Hepatocyte (in vitro differentiated cells): ENCODE measurements around the gene RNU6-9. TPM values are rescaled to one million over a fixed set of nuclear protein-coding genes. Genes with fewer than 3 reads are reported as not detected.
A peak's percentile ranks its signal among the peaks of the same experiment; 100 is the strongest.

Experiments
- DNase-seq: peaks from one replicate; pipeline ENCODE4 v3.0.0-alpha.2; 2016; ENCODE audit warnings: low spot score
- H2AFZ ChIP-seq: fragments of 200-600 bp; sonication (generic); 2 replicates; pipeline ENCODE4 v1.6.0; 2016; ENCODE audit warnings: antibody characterized with exemption, mild to moderate bottlenecking
- H3K27ac ChIP-seq: fragments of 200-600 bp; sonication (generic); 2 replicates; pipeline ENCODE4 v1.5.1; 2016; ENCODE audit warnings: mild to moderate bottlenecking
- H3K27me3 ChIP-seq: fragments of 200-600 bp; sonication (generic); 2 replicates; pipeline ENCODE4 v1.6.1; 2016
- H3K36me3 ChIP-seq: fragments of 200-600 bp; sonication (generic); replicated peaks from 2 replicates; pipeline ENCODE4 v1.5.1; 2016; ENCODE audit warnings: low read depth; ENCODE audit not compliant: insufficient read depth
- H3K4me1 ChIP-seq: fragments of 200-600 bp; sonication (generic); 2 replicates; pipeline ENCODE4 v1.5.1; 2016; ENCODE audit warnings: mild to moderate bottlenecking, moderate library complexity; ENCODE audit not compliant: insufficient read depth
- H3K4me2 ChIP-seq: fragments of 200-600 bp; sonication (generic); 2 replicates; pipeline ENCODE4 v1.6.0; 2016
- H3K4me3 ChIP-seq: fragments of 200-600 bp; sonication (generic); 2 replicates; pipeline ENCODE4 v1.5.1; 2016; ENCODE audit warnings: mild to moderate bottlenecking
- H3K79me2 ChIP-seq: fragments of 200-600 bp; sonication (generic); 2 replicates; pipeline ENCODE4 v1.6.0; 2017; ENCODE audit warnings: mild to moderate bottlenecking
- H3K9me2 ChIP-seq: fragments of 200-600 bp; sonication (generic); replicated peaks from 2 replicates; pipeline ENCODE4 v1.6.0; 2017; ENCODE audit warnings: mild to moderate bottlenecking; ENCODE audit not compliant: insufficient read depth
- H3K9me3 ChIP-seq: fragments of 200-600 bp; sonication (generic); 2 replicates; pipeline ENCODE4 v1.5.1; 2016; ENCODE audit warnings: low read depth, mild to moderate bottlenecking
- H4K20me1 ChIP-seq: fragments of 200-600 bp; sonication (generic); 2 replicates; pipeline ENCODE4 v1.6.0; 2016; ENCODE audit warnings: mild to moderate bottlenecking; ENCODE audit not compliant: insufficient read depth, poor library complexity, severe bottlenecking
- CTCF ChIP-seq: fragments of 200-600 bp; sonication (generic); IDR thresholded peaks from 2 replicates; pipeline ENCODE4 v1.5.1; 2016; ENCODE audit warnings: antibody characterized with exemption, mild to moderate bottlenecking; ENCODE audit not compliant: poor library complexity
- EZH2 ChIP-seq: fragments of 200-600 bp; sonication (generic); IDR thresholded peaks from 2 replicates; pipeline ENCODE4 v1.6.1; 2016; ENCODE audit warnings: antibody characterized with exemption, mild to moderate bottlenecking, borderline replicate concordance
- EZH2phosphoT487 ChIP-seq: fragments of 200-600 bp; sonication (generic); IDR thresholded peaks from one replicate; pipeline ENCODE4 v1.6.1; 2018; ENCODE audit warnings: antibody characterized with exemption, mild to moderate bottlenecking, low read depth, moderate library complexity; ENCODE audit not compliant: unreplicated experiment, severe bottlenecking
- WGBS: methylation state at CpG from one replicate; pipeline ENCODE4 v1.1.6; 2016; ENCODE audit warnings: low lambda C conversion rate; ENCODE audit errors: missing lambda C conversion rate; 5-methylcytosine and 5-hydroxymethylcytosine counted together
- polyA plus RNA-seq: library from polyadenylated mRNA; unstranded; fragments of >200 nt; fragmentation: Nextera tagmentation; extraction: Ambion mirVana; gene quantifications from 2 replicates; pipeline ENCODE4 v1.2.1, GENCODE V29; 2016
- total RNA-seq: library from RNA; depleted of rRNA; stranded (reverse); fragments of >200 nt; gene quantifications from 2 replicates; pipeline ENCODE4 v1.2.3, GENCODE V29; 2014

RNU6-9 gene
- total and polyA plus RNA-seq, 2 experiments from 2014 or later, result not detected

- Histone ChIP-seq H3K4me3 (no peak overlapping the region), H3K36me3 (no peaks in the 10 kb centered on the region), H4K20me1 (peaks cover 20% of the 10 kb centered on the region), H3K27ac (no peak overlapping the region), H3K9me3 (no peaks in the 10 kb centered on the region), H3K27me3 (no peaks in the 10 kb centered on the region), H3K79me2 (peaks cover 75% of the 10 kb centered on the region), H2AFZ (no peak overlapping the region), H3K4me2 (no peak overlapping the region), H3K9me2 (no peaks in the 10 kb centered on the region), H3K4me1 (peaks cover 3% of the 10 kb centered on the region)
- no peak for DNase-seq
- no peak for TF ChIP-seq EZH2phosphoT487
- no peak for TF ChIP-seq CTCF
- no peak for TF ChIP-seq EZH2
- WGBS, result 85% methylated on average over 13 of the region's 14 CpGs
These were observed 14.0 kb downstream of the RNU6-9 start for GRCh38 chr19:907183-907853.

- Histone ChIP-seq H3K36me3 (no peaks in the 10 kb centered on the region), H3K9me3 (no peaks in the 10 kb centered on the region), H3K79me2 (peaks cover 63% of the 10 kb centered on the region), H3K27me3 (no peaks in the 10 kb centered on the region), H4K20me1 (no peaks in the 10 kb centered on the region), H3K4me2 (peak overlapping the region; percentile 80), H3K9me2 (no peaks in the 10 kb centered on the region), H3K27ac (no peak overlapping the region), H3K4me1 (peaks cover 8% of the 10 kb centered on the region), H2AFZ (no peak overlapping the region), H3K4me3 (no peak overlapping the region)
- TF ChIP-seq CTCF, result no peak
- no peak for TF ChIP-seq EZH2phosphoT487
- no peak for TF ChIP-seq EZH2
- DNase-seq, result no peak
- 92% methylated on average over 45 of the region's 54 CpGs for WGBS
These were observed 18.1 kb downstream of the RNU6-9 start for GRCh38 chr19:911197-912033.

GRCh38 chr19:912181-913079 is 19.1 kb downstream of the RNU6-9 start:
- peak overlapping the region; percentile 80 for H3K4me2 ChIP-seq
- H3K27me3 ChIP-seq, result peaks cover 8% of the 10 kb centered on the region
- H3K4me1 ChIP-seq, result peaks cover 14% of the 10 kb centered on the region
- TF ChIP-seq EZH2phosphoT487 (no peak), CTCF (no peak), EZH2 (no peak)
- H3K9me3 ChIP-seq, result no peaks in the 10 kb centered on the region
- H3K79me2 ChIP-seq, result peaks cover 54% of the 10 kb centered on the region
- peak; percentile 53 for DNase-seq
- H3K27ac ChIP-seq, result peak overlapping the region; percentile 89
- no peaks in the 10 kb centered on the region for H3K36me3 ChIP-seq
- peak overlapping the region; percentile 91 for H3K4me3 ChIP-seq
- no peaks in the 10 kb centered on the region for H4K20me1 ChIP-seq
- no peak overlapping the region for H2AFZ ChIP-seq
- WGBS, result no CpG with 5 or more reads among the region's 69 CpGs
- no peaks in the 10 kb centered on the region for H3K9me2 ChIP-seq
